ENCODE measurements around the gene UNC13C.

UNC13C gene

GRCh38 chr15:54580643-54581042, 602.4 kb downstream of the UNC13C start:
- DNase-seq (ENCODE audit: low spot score) (no peak), ATAC-seq (ENCODE audit: low read depth) (peak; percentile 67; the same call in 2 of the 3 replicates)
- peaks cover 15% of the 10 kb centered on the region for H3K27me3 ChIP-seq (ENCODE audit: insufficient read depth, poor library complexity, severe bottlenecking)
- H3K4me3 ChIP-seq (ENCODE audit: severe bottlenecking), result no peak overlapping the region
- H3K36me3 ChIP-seq (ENCODE audit: low read depth), result no peaks in the 10 kb centered on the region
- TF ChIP-seq, protein P1, sequence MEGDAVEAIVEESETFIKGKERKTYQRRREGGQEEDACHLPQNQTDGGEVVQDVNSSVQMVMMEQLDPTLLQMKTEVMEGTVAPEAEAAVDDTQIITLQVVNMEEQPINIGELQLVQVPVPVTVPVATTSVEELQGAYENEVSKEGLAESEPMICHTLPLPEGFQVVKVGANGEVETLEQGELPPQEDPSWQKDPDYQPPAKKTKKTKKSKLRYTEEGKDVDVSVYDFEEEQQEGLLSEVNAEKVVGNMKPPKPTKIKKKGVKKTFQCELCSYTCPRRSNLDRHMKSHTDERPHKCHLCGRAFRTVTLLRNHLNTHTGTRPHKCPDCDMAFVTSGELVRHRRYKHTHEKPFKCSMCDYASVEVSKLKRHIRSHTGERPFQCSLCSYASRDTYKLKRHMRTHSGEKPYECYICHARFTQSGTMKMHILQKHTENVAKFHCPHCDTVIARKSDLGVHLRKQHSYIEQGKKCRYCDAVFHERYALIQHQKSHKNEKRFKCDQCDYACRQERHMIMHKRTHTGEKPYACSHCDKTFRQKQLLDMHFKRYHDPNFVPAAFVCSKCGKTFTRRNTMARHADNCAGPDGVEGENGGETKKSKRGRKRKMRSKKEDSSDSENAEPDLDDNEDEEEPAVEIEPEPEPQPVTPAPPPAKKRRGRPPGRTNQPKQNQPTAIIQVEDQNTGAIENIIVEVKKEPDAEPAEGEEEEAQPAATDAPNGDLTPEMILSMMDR (IDR thresholded peaks at IDR 0.05; ENCODE audit: poor library complexity, severe bottlenecking), result no peak
- H3K9me3 ChIP-seq (ENCODE audit: severe bottlenecking), result no peaks in the 10 kb centered on the region
- H3K27ac ChIP-seq (ENCODE audit: poor library complexity, severe bottlenecking), result no peak overlapping the region
- no peaks in the 10 kb centered on the region for H3K4me1 ChIP-seq (ENCODE audit: insufficient read depth, poor library complexity, severe bottlenecking)

GRCh38 chr15:54582863-54583643, 604.8 kb downstream of the UNC13C start:
- Histone ChIP-seq H3K36me3 (ENCODE audit: low read depth) (no peaks in the 10 kb centered on the region), H3K9me3 (ENCODE audit: severe bottlenecking) (no peaks in the 10 kb centered on the region), H3K4me1 (ENCODE audit: insufficient read depth, poor library complexity, severe bottlenecking) (no peaks in the 10 kb centered on the region), H3K4me3 (ENCODE audit: severe bottlenecking) (no peak overlapping the region), H3K27me3 (ENCODE audit: insufficient read depth, poor library complexity, severe bottlenecking) (peaks cover 4% of the 10 kb centered on the region), H3K27ac (ENCODE audit: poor library complexity, severe bottlenecking) (no peak overlapping the region)
- TF ChIP-seq, protein P1 (IDR thresholded peaks at IDR 0.05; ENCODE audit: poor library complexity, severe bottlenecking), result no peak
- DNase-seq (ENCODE audit: low spot score) (no peak), ATAC-seq (ENCODE audit: low read depth) (no peak)

DNA sequence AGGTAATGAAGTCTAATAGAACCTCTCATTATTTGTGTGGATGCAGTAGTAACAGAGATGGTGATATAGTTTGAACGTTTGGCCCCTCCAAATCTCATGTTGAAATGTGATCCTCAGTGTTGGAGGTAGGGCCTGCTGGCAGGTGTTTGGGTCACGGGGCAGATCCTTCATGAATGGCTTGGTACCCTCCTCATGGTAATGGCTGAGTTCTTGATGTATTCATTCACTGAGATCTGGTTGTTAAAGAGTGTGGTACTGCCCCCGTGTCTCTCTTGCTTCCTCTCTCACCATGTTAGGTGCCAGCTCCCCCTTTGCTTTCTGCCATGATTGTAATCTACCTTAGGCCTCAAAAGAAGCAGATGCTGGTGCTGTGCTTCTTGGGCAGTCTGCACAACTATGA, 606.8 kb downstream of the UNC13C start:
- no peaks in the 10 kb centered on the region for H3K27me3 ChIP-seq (ENCODE audit: insufficient read depth, poor library complexity, severe bottlenecking)

DNA sequence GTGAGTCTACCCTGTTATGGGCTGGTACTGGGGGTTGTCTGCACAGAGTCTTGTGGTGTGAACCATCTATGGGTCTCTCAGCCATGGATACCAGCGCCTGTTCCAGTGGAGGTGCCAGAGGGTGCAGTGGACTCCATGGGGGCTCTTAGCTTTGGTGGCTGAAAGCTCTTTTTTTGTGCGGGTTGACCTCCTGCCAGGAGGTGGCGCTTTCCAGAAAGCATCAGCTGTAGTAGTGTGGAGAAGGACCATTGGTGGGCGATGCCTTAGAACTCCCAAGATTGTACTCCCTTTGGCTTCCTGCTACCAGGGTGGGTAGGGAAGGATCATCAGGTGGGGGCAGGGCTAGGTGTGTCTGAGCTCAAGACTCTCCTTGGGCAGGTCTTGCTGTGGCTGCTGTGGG, 615.9 kb downstream of the UNC13C start:
- Histone ChIP-seq H3K9me3 (ENCODE audit: severe bottlenecking) (no peaks in the 10 kb centered on the region), H3K27me3 (ENCODE audit: insufficient read depth, poor library complexity, severe bottlenecking) (no peaks in the 10 kb centered on the region), H3K4me3 (ENCODE audit: severe bottlenecking) (no peak overlapping the region), H3K4me1 (ENCODE audit: insufficient read depth, poor library complexity, severe bottlenecking) (no peaks in the 10 kb centered on the region), H3K36me3 (ENCODE audit: low read depth) (no peaks in the 10 kb centered on the region), H3K27ac (ENCODE audit: poor library complexity, severe bottlenecking) (no peak overlapping the region)
- ATAC-seq (ENCODE audit: low read depth) (no peak), DNase-seq (ENCODE audit: low spot score) (no peak)
- TF ChIP-seq, protein P1 (IDR thresholded peaks at IDR 0.05; ENCODE audit: poor library complexity, severe bottlenecking), result no peak

More for the DNA sequence above, 606.8 kb downstream of the UNC13C start:
- DNase-seq (ENCODE audit: low spot score) (no peak), ATAC-seq (ENCODE audit: low read depth) (no peak)
- Histone ChIP-seq H3K36me3 (ENCODE audit: low read depth) (no peaks in the 10 kb centered on the region), H3K27ac (ENCODE audit: poor library complexity, severe bottlenecking) (no peak overlapping the region), H3K4me3 (ENCODE audit: severe bottlenecking) (no peak overlapping the region), H3K4me1 (ENCODE audit: insufficient read depth, poor library complexity, severe bottlenecking) (no peaks in the 10 kb centered on the region), H3K9me3 (ENCODE audit: severe bottlenecking) (no peaks in the 10 kb centered on the region)
- TF ChIP-seq, protein P1 (IDR thresholded peaks at IDR 0.05; ENCODE audit: poor library complexity, severe bottlenecking), result no peak

- Histone ChIP-seq H3K4me3 (ENCODE audit: severe bottlenecking) (no peak overlapping the region), H3K9me3 (ENCODE audit: severe bottlenecking) (no peaks in the 10 kb centered on the region), H3K27ac (ENCODE audit: poor library complexity, severe bottlenecking) (no peak overlapping the region), H3K27me3 (ENCODE audit: insufficient read depth, poor library complexity, severe bottlenecking) (peaks cover 11% of the 10 kb centered on the region), H3K4me1 (ENCODE audit: insufficient read depth, poor library complexity, severe bottlenecking) (no peaks in the 10 kb centered on the region), H3K36me3 (ENCODE audit: low read depth) (no peaks in the 10 kb centered on the region)
- no peak for DNase-seq (ENCODE audit: low spot score)
- no peak for ATAC-seq (ENCODE audit: low read depth)
- TF ChIP-seq, protein P1 (IDR thresholded peaks at IDR 0.05; ENCODE audit: poor library complexity, severe bottlenecking), result no peak
These were observed 621.1 kb downstream of the UNC13C start for GRCh38 chr15:54599386-54599785.
